Activated gamma-delta T cell (primary cell): ENCODE measurements around the gene PDGFRA.
"Not testable (repeated sequence)": the region's sequence is repeated elsewhere in the genome, so short reads cannot be mapped to it uniquely, and the experiment has no call there.

Source experiments
- DNase-seq: peaks from one replicate; lab custom pipeline; 2025; lab: John Stamatoyannopoulos, UW

Gene PDGFRA

DNA sequence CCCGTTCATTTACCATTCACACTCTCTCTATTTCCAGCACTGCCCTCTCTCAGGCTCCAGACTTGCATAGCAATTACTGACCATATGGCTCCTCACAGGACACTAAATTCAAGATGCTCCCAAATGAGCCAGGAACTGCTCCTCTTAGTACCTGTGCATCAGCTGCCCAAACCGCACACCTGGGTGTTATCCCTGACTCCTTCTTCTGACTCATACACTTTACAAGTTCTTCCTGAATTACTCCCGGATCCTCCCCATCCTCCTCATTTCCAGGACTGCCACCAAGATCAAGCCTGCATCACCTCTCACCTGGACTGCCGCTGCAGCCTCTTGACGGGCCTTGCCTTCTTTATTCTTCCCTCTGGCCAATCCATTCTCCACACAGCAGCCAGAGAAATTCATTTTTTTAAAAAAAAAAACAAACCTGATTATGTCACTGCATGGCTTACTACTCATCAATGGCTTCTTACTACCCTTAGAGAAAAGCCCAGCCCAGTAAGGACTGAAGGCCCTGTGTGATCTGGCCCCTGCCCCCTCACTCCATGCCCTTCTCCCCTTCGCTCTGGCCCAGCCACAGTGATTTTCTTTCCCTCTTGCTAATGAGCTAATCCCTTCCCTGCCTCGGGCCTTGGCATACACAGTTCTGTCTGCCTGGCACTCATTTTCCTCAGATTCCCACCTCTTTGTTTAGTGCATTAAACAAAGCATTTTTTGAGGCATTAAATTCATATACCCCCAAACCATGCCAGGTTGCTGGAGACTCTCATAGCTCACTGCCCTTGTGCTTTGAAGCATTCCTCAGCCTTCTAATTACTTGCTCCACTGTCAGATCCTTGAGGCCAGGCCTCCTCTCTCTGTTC, 92.0 kb downstream of the PDGFRA start:
- no peak for DNase-seq

DNA sequence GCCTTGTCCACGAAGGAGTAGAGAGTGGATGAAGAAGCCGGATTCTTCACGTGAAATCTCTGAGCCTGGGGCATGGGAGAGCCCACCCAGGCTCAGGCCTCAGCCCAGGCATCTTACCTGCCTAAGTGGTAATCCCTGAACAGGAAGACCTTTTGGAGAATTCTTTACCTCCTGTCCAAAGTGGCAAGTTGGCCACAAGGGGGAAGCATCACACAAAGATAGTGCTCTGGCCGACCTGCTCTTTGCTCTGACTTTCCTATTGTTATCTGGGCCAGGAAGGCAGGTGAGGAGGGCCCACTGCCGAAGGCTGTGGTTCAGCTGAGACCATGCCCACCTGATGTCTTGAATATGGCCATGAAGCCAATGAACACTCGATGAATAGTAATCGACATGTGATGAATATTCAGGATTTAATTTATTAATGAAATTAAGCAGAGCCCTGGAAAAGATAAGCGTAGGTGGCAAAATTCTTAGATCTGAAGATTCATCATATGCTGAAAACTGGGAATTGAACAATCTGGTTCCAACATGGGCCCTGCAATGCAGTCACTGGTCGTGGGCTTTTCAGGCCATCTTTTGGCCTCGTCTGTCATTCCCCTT, 93.8 kb downstream of the PDGFRA start:
- DNase-seq, result no peak

DNA sequence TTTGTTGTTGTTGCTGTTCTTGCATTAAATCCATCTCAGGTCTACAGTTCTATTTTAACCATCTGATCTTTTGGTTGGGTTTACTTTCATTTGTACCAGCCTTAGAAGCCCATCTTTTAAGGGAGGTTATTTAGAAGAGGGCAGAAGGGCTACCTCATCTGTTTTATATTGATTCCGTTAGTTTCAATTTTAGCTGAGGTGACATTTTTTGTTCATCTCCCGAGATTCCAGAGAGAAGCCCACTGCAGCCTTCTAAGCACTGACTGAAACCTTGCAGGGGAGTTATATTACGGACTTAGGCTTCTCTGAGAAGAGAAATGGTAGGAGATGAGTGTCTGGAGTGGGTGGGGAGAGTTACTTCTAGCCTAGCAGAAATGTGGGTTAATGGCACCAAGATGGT, 101.8 kb downstream of the PDGFRA start:
- no peak for DNase-seq

GRCh38 chr4:54332542-54332941, 103.4 kb downstream of the PDGFRA start:
- no peak for DNase-seq

DNA sequence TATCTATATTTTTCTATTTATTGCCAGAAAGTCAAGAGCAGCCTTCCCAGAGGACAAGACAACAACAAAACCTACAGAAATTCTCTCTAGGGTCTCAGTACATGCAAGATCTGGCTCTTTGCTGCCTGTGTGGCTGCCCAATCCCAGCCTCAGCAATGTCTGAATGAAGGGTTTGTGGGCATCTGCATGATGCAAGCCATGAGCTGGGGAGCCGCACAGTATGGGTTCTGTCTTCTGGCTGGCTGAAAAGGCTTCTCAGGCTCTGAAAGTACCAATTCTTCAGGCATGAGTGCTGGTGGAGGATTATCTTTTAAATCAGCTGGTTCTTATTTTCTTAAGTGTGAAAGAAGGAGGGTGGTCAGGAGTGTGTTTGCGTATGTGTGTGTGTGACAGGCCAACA, 104.6 kb downstream of the PDGFRA start:
- DNase-seq, result no peak

- not testable (repeated sequence) for DNase-seq
Observed at GRCh38 chr4:54334769-54335168, 105.7 kb downstream of the PDGFRA start.

DNA sequence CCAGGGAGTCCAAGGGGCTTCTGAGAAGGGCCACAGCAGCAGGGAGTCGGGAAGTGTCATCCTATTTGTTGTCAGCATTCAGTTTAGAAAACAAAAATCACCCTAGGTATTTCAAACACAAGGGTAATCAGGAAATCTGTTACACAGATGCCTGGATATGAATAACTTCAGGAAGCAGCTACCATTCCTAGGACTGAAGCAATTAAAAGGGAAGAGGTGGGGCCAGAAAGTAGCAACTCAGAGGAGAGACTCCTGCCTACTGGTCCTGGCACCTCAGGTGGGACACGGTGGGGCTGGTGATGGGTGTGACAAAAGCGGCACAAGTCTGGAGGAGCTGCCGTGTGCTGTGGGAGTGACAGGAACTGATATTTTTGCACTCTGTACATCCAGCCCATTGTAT, 107.9 kb downstream of the PDGFRA start:
- DNase-seq, result no peak

DNA sequence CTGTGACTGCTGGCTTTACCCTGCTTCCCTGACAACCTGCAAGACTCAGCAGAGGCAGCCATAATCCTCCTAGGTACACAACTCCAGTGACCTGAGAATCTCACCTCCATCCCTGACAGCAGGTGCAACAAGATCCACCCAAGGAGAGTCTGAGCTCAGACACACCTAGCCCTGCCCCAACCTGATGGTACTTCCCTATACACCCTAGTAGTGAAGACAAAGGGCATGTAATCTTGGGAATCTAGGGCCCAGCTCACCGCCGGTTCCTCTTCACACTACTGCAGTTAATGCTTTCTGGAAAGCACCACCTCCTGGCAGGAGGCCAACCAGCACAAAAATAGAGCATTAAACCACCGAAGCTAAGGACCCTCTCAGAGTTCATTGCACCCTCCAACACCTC, 113.0 kb downstream of the PDGFRA start:
- not testable (repeated sequence) for DNase-seq
